ENCODE data around the gene LRRC25.

LRRC25 gene

DNA sequence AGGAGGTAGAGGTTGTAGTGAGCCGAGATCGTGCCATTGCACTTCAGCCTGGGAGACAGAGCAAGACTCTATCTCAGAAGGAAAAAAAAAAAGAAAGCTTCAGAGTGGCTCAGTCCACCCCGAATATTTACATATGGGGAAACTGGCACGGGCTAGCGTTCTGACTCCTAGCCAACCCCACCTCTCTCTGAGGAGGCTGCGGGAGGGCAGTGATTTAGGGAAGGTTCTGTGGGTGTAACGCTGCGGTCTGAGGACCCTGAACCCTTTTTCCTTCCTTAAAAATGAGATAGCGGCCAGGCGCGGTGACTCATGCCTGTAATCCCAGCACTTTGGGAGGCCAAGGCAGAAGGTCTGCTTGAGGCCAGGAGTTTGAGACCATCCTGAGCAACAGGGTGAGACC is 5.0 kb downstream of the LRRC25 start:
- H3K27ac ChIP-seq: no peak overlapping the region
- no peak for DNase-seq (ENCODE audit: low read depth, low spot score)
- no peak for TF ChIP-seq POLR2AphosphoS5 (IDR thresholded peaks at IDR 0.05; ENCODE audit: borderline replicate concordance, low read depth, low read length)
- TF ChIP-seq FOXP2 (optimal IDR thresholded peaks at IDR 0.05; ENCODE audit: control extremely low read depth, extremely low read length, insufficient read depth): no peak
- TF ChIP-seq EZH2 (IDR thresholded peaks at IDR 0.05): no peak
- no peaks in the 10 kb centered on the region for H3K36me3 ChIP-seq (ENCODE audit: insufficient read depth, low read length)
- no peaks in the 10 kb centered on the region for H3K9me3 ChIP-seq (ENCODE audit: low read depth, low read length)
- no peak overlapping the region for H3K9ac ChIP-seq (ENCODE audit: insufficient read length)
- no peak overlapping the region for H3K4me3 ChIP-seq

DNA sequence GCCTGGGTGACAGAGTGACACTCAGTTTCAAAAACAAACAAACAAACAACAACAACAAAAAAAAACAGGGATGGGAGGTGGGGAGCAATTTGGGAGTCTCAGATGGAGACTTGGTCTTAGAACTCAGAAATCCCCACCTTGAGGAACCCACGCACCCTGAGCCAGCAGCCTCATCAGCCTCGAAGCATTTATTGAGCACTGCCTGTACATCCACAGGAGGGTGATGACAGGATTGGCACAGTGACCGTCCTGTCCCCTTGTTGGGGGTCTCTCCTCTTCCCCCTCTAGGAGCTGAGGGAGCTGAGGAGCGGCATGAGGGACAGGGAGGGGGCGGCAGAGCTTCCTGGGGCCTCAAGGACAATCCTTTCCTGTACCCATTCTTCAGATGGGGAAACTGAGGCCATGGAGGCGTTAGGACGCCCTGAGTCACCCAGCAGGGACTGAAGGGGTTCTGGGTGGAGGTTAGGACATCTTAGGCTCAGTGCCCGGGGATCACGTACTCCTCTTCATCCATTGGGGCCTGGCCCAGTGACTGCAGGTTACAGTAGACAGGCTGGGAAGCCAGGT is 5.8 kb downstream of the LRRC25 start:
- no peak for DNase-seq (ENCODE audit: low read depth, low spot score)
- Histone ChIP-seq H3K9me3 (ENCODE audit: low read depth, low read length) (no peaks in the 10 kb centered on the region), H3K36me3 (ENCODE audit: insufficient read depth, low read length) (no peaks in the 10 kb centered on the region), H3K9ac (ENCODE audit: insufficient read length) (no peak overlapping the region), H3K27ac (no peak overlapping the region), H3K4me3 (no peak overlapping the region)
- TF ChIP-seq POLR2AphosphoS5 (IDR thresholded peaks at IDR 0.05; ENCODE audit: borderline replicate concordance, low read depth, low read length) (no peak), EZH2 (IDR thresholded peaks at IDR 0.05) (no peak), FOXP2 (optimal IDR thresholded peaks at IDR 0.05; ENCODE audit: control extremely low read depth, extremely low read length, insufficient read depth) (no peak)

DNA sequence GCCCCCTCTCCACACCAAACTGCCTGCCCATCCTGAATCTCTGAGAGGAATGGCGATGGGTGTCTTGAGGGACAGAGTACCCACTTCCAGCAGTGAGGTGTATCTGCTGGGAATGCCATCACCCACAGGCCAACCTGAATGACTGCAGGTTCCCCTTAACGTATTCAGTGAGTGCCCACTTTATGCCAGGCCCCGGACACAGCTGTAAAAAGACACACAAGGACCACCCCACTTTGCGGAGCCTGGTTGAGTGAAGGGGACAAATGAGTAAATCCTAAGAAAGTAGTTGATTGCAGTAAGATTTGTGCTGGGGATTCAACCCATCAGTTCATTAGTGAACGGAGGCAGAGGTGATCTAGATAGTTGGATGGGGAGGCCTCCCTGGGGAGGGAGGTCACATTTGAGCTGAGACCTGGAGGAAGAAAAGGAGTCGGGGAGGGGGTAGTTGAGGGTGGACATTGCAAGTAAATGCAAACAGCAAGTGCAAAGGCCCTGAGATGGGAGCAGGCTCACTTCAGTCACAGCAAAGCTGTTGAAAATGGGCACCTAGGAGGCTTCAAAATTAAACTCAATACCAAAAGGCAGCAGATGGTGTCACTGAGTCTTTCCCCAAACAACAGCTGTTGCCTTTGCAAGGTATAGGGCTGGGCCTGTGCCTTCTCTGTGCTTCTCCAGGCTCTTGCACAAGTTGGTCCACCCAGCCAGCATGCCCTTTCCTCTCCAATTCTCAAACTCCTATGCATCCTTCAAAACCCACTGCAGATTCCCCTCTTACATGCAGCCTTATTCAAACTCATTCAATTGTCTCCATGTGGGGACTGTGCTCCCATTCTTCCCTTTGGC is 7.1 kb downstream of the LRRC25 start:
- Histone ChIP-seq H3K27ac (no peak overlapping the region), H3K4me3 (no peak overlapping the region)
- no peak for DNase-seq (ENCODE audit: low read depth, low spot score)

DNA sequence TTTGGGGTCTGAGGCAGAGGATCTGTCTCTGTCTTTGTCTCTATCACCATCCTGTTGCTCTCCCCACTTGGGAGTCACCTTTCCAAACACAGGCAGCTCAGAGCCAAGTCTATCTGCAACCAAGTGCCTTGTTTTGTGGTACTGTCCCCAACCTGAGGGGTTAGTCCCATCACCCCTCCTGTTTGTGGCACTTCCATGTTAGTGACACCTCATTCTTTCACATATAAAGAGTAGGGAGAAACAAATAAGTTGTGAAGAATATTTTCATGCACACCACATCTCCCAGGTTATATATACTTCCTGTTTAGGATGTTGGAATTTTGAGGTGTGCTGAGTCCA is 7.7 kb downstream of the LRRC25 start:
- Histone ChIP-seq H3K27ac (no peak overlapping the region), H3K4me3 (no peak overlapping the region), H3K36me3 (ENCODE audit: insufficient read depth, low read length) (no peaks in the 10 kb centered on the region), H3K9ac (ENCODE audit: insufficient read length) (no peak overlapping the region), H3K9me3 (ENCODE audit: low read depth, low read length) (no peaks in the 10 kb centered on the region)
- TF ChIP-seq POLR2AphosphoS5 (IDR thresholded peaks at IDR 0.05; ENCODE audit: borderline replicate concordance, low read depth, low read length) (no peak), EZH2 (IDR thresholded peaks at IDR 0.05) (no peak), FOXP2 (optimal IDR thresholded peaks at IDR 0.05; ENCODE audit: control extremely low read depth, extremely low read length, insufficient read depth) (no peak)
- DNase-seq (ENCODE audit: low read depth, low spot score): no peak

More for the DNA sequence above, 7.1 kb downstream of the LRRC25 start:
- no peak overlapping the region for H3K9ac ChIP-seq (ENCODE audit: insufficient read length)
- H3K9me3 ChIP-seq (ENCODE audit: low read depth, low read length): no peaks in the 10 kb centered on the region
- H3K36me3 ChIP-seq (ENCODE audit: insufficient read depth, low read length): no peaks in the 10 kb centered on the region
- TF ChIP-seq EZH2 (IDR thresholded peaks at IDR 0.05) (no peak), FOXP2 (optimal IDR thresholded peaks at IDR 0.05; ENCODE audit: control extremely low read depth, extremely low read length, insufficient read depth) (no peak), POLR2AphosphoS5 (IDR thresholded peaks at IDR 0.05; ENCODE audit: borderline replicate concordance, low read depth, low read length) (no peak)

DNA sequence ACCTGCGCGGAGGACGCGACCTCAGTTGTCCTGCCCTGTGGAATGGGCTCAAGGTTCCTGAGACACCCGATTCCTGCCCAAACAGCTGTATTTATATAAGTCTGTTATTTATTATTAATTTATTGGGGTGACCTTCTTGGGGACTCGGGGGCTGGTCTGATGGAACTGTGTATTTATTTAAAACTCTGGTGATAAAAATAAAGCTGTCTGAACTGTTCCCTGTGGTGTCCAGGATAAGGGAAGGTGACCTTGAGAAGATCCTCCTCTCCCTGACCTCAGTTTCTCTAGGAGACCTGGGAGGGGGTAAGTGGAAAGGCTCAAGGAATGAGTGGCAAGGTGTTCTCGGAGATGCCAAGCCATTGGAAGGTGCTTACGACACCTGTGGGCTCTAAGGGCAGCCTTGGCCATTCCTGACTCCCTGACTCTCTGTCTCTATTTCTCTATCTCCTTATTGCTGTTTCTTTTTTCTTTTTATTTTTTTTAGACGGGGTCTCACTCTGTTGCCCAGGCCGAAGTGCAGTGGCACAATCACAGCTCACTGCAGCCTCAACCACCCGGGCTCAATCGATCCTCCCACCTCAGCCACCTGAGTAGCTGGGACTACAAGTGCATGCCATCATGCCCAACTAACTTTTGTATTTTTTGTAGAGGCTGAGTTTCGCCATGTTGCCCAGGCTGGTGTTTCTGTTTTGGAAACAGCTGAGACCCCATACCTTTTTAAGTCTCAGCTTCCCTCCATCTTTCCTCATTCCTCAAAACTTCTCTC is 8.3 kb downstream of the LRRC25 start:
- no peak overlapping the region for H3K27ac ChIP-seq
- no peak overlapping the region for H3K9ac ChIP-seq (ENCODE audit: insufficient read length)
- TF ChIP-seq POLR2AphosphoS5 (IDR thresholded peaks at IDR 0.05; ENCODE audit: borderline replicate concordance, low read depth, low read length) (no peak), EZH2 (IDR thresholded peaks at IDR 0.05) (no peak), FOXP2 (optimal IDR thresholded peaks at IDR 0.05; ENCODE audit: control extremely low read depth, extremely low read length, insufficient read depth) (no peak)
- H3K9me3 ChIP-seq (ENCODE audit: low read depth, low read length): no peaks in the 10 kb centered on the region
- peak overlapping the region; percentile 82 for H3K4me3 ChIP-seq
- DNase-seq (ENCODE audit: low read depth, low spot score): no peak
- no peaks in the 10 kb centered on the region for H3K36me3 ChIP-seq (ENCODE audit: insufficient read depth, low read length)

DNA sequence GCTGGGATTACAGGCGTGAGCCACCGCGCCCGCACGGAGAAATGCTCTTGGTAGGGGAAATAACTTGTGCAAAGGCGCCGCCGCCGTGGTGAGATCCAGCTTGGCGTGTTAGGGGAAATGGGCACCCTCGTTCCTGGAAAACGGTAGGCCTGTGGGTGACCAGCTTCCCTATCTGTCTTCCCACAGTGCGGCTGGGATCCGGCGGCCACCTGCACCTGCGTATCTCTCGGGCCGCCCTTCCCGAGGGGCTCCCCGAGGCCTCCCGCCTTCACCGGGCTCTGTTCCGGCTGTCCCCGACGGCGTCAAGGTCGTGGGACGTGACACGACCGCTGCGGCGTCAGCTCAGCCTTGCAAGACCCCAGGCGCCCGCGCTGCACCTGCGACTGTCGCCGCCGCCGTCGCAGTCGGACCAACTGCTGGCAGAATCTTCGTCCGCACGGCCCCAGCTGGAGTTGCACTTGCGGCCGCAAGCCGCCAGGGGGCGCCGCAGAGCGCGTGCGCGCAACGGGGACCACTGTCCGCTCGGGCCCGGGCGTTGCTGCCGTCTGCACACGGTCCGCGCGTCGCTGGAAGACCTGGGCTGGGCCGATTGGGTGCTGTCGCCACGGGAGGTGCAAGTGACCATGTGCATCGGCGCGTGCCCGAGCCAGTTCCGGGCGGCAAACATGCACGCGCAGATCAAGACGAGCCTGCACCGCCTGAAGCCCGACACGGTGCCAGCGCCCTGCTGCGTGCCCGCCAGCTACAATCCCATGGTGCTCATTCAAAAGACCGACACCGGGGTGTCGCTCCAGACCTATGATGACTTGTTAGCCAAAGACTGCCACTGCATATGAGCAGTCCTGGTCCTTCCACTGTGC is 9.1 kb downstream of the LRRC25 start:
- H3K9me3 ChIP-seq (ENCODE audit: low read depth, low read length): no peaks in the 10 kb centered on the region
- DNase-seq (ENCODE audit: low read depth, low spot score): no peak
- peak overlapping the region; percentile 82 for H3K4me3 ChIP-seq
- H3K9ac ChIP-seq (ENCODE audit: insufficient read length): no peak overlapping the region
- H3K27ac ChIP-seq: no peak overlapping the region
- TF ChIP-seq POLR2AphosphoS5 (IDR thresholded peaks at IDR 0.05; ENCODE audit: borderline replicate concordance, low read depth, low read length) (no peak), EZH2 (IDR thresholded peaks at IDR 0.05) (no peak), FOXP2 (optimal IDR thresholded peaks at IDR 0.05; ENCODE audit: control extremely low read depth, extremely low read length, insufficient read depth) (no peak)
- H3K36me3 ChIP-seq (ENCODE audit: insufficient read depth, low read length): no peaks in the 10 kb centered on the region

DNA sequence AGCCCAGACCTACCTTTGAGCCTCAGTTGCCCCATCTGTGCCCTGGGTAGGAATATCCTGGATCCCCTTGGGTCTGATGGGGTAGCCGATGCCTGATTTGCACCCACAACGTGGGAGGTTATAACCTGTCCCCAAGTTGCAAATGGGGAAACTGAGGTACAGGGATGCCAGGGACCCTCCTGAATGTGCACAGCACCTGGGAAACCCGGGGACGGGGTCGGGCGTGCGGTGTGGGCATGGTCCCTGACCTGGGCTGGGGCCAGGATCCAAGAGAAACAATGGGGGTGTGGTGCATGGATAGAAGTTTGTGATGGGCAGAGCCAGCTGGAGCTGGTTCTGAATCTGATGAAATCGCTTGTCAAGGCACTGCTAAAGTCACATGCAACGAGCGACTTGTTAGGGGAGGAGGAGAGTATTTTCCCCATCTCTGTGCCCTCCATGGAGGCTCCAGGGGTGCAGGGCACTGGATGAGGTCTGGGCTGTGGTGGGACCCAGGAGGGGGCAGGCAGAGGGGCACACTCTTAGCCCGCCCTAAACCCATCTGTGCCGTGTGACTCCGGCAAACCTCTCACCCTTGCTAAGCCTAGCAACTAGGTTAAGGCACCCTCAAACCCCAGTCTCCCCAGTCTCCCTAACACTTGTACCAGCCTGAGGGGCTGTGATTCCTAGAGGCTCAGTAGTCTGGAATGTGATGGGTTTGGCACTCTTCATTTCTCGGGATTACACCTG is 10.7 kb downstream of the LRRC25 start:
- Histone ChIP-seq H3K36me3 (ENCODE audit: insufficient read depth, low read length) (no peaks in the 10 kb centered on the region), H3K9me3 (ENCODE audit: low read depth, low read length) (no peaks in the 10 kb centered on the region), H3K9ac (ENCODE audit: insufficient read length) (peak overlapping the region; percentile 11), H3K4me3 (no peak overlapping the region), H3K27ac (no peak overlapping the region; the same call in 1 of the 2 replicates)
- no peak for DNase-seq (ENCODE audit: low read depth, low spot score)
- TF ChIP-seq EZH2 (IDR thresholded peaks at IDR 0.05): no peak
- no peak for TF ChIP-seq POLR2AphosphoS5 (IDR thresholded peaks at IDR 0.05; ENCODE audit: borderline replicate concordance, low read depth, low read length)
- TF ChIP-seq FOXP2 (optimal IDR thresholded peaks at IDR 0.05; ENCODE audit: control extremely low read depth, extremely low read length, insufficient read depth): no peak

Measured in SK-N-MC (cell line).